ENCODE results near the gene BEST2. TPM values are rescaled to one million over a fixed set of nuclear protein-coding genes. Genes with fewer than 3 reads are reported as not detected.
A peak's percentile ranks its signal among the peaks of the same experiment; 100 is the strongest.

BEST2 gene
- polyA plus RNA-seq, 3 donors from 2014 or later = not detected

DNA sequence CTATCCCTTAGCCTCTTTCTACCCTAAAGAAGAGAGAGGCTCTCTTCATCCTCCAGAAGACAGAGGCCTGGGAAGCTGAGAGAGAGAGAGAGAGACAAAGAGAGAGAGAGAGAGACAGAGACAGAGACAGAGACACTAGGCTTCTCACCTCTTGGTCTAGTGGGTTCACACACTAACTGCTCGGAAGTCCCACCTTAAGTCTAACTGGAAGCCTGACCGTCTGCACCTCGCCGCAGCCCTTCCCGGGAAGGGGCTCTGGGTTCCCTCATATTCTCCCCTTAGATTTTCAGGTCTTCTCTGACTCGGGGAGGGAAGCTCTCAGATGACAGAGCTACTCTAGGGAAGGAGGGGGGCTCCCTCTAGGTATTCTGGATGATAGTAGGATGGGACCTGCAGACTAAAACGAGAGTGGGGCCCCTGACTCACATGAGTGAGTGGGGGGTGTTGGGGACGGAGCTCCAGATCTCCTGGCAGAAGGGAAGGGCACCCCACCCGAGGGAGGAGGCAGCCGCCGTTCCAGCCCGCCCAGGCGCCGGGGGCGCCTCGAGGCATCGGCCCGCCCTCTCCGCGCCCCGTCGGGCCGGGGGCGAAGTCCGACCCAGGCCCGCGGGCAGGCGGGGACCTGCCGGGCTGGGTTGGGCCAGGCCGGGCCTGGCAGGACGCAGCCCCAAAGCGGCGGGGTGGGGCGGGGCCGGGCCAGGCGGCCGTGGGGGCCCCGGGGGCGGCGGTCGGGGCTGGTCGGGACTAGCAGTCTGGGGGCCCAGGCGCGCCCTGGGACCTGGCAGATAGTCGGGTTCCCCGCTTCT lies 37.7 kb downstream of the BEST2 start:
- no peaks in the 10 kb centered on the region for H3K36me3 Mint-ChIP-seq
- H3K9me3 Mint-ChIP-seq = no peaks in the 10 kb centered on the region
- H3K4me3 Mint-ChIP-seq = peak overlapping the region; percentile 83 to 96 (median 95)
- H3K27ac Mint-ChIP-seq = peak overlapping the region; percentile 95 to 100 (median 99)
- DNase-seq = peak; percentile 44 to 49 (median 47)
- peaks cover 26 to 33% of the 10 kb centered on the region in 2 donors for H3K4me1 Mint-ChIP-seq
- peaks cover 35 to 48% (median 36%) of the 10 kb centered on the region in 3 donors for H3K27me3 Mint-ChIP-seq (ENCODE audit: low read depth in 3 of 3)

- Mint-ChIP-seq H3K27me3 (ENCODE audit: low read depth in 3 of 3) (peaks cover 35 to 48% (median 38%) of the 10 kb centered on the region in 3 donors), H3K27ac (peak overlapping the region; percentile 94 to 100 (median 99)), H3K4me1 (peaks cover 33 to 40% of the 10 kb centered on the region in 2 donors), H3K4me3 (peak overlapping the region; percentile 93 to 96 (median 95)), H3K9me3 (no peaks in the 10 kb centered on the region), H3K36me3 (no peaks in the 10 kb centered on the region)
- peak; percentile 97 to 98 (median 97) for DNase-seq
Observed at GRCh38 chr19:12789904-12790619, 38.5 kb downstream of the BEST2 start.

GRCh38 chr19:12790628-12791344 lies 39.2 kb downstream of the BEST2 start:
- Mint-ChIP-seq H3K36me3 (no peaks in the 10 kb centered on the region), H3K27ac (peak overlapping the region; percentile 94 to 100 (median 99)), H3K27me3 (ENCODE audit: low read depth in 3 of 3) (peaks cover 35 to 48% (median 38%) of the 10 kb centered on the region in 3 donors), H3K9me3 (no peaks in the 10 kb centered on the region), H3K4me1 (peaks cover 34 to 42% of the 10 kb centered on the region in 2 donors), H3K4me3 (peak overlapping the region; percentile 93 to 96 (median 95))
- DNase-seq = no peak

DNA sequence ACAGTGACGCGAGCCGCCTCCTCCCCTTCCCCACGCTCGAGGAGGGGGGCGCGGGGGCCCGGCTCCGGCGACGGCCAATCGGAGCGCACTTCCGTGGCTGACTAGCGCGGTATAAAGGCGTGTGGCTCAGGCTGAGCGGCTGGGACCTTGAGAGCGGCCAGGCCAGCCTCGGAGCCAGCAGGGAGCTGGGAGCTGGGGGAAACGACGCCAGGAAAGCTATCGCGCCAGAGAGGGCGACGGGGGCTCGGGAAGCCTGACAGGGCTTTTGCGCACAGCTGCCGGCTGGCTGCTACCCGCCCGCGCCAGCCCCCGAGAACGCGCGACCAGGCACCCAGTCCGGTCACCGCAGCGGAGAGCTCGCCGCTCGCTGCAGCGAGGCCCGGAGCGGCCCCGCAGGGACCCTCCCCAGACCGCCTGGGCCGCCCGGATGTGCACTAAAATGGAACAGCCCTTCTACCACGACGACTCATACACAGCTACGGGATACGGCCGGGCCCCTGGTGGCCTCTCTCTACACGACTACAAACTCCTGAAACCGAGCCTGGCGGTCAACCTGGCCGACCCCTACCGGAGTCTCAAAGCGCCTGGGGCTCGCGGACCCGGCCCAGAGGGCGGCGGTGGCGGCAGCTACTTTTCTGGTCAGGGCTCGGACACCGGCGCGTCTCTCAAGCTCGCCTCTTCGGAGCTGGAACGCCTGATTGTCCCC lies 39.9 kb downstream of the BEST2 start, which contains the start of gene JUNB:
JUNB (plus strand) TSS at position 142 of the 706 bp plus-strand sequence; CDS start at position 428, 286 bp downstream.
- H3K27me3 Mint-ChIP-seq (ENCODE audit: low read depth in 3 of 3) = peaks cover 35 to 51% (median 40%) of the 10 kb centered on the region in 3 donors
- H3K27ac Mint-ChIP-seq = peak within 1 kb of the TSS; percentile 94 to 100 (median 99)
- no peaks in the 10 kb centered on the region for H3K9me3 Mint-ChIP-seq
- peaks cover 40 to 49% of the 10 kb centered on the region in 2 donors for H3K4me1 Mint-ChIP-seq
- H3K4me3 Mint-ChIP-seq = peak within 1 kb of the TSS; percentile 93 to 96 (median 95)
- no peaks in the 10 kb centered on the region for H3K36me3 Mint-ChIP-seq
- DNase-seq = peak; percentile 98

DNA sequence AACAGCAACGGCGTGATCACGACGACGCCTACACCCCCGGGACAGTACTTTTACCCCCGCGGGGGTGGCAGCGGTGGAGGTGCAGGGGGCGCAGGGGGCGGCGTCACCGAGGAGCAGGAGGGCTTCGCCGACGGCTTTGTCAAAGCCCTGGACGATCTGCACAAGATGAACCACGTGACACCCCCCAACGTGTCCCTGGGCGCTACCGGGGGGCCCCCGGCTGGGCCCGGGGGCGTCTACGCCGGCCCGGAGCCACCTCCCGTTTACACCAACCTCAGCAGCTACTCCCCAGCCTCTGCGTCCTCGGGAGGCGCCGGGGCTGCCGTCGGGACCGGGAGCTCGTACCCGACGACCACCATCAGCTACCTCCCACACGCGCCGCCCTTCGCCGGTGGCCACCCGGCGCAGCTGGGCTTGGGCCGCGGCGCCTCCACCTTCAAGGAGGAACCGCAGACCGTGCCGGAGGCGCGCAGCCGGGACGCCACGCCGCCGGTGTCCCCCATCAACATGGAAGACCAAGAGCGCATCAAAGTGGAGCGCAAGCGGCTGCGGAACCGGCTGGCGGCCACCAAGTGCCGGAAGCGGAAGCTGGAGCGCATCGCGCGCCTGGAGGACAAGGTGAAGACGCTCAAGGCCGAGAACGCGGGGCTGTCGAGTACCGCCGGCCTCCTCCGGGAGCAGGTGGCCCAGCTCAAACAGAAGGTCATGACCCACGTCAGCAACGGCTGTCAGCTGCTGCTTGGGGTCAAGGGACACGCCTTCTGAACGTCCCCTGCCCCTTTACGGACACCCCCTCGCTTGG lies 40.7 kb downstream of the BEST2 start:
- Mint-ChIP-seq H3K4me3 (peak overlapping the region; percentile 93 to 96 (median 95)), H3K9me3 (no peaks in the 10 kb centered on the region), H3K36me3 (no peaks in the 10 kb centered on the region), H3K27me3 (ENCODE audit: low read depth in 3 of 3) (peaks cover 35 to 52% (median 42%) of the 10 kb centered on the region in 3 donors), H3K27ac (peak overlapping the region; percentile 93 to 100 (median 99)), H3K4me1 (peaks cover 39 to 51% of the 10 kb centered on the region in 2 donors)
- peak; percentile 76 to 82 (median 81) for DNase-seq

- Mint-ChIP-seq H3K4me1 (peaks cover 39 to 51% of the 10 kb centered on the region in 2 donors), H3K27me3 (ENCODE audit: low read depth in 3 of 3) (peaks cover 35 to 52% (median 42%) of the 10 kb centered on the region in 3 donors), H3K36me3 (no peaks in the 10 kb centered on the region), H3K9me3 (no peaks in the 10 kb centered on the region), H3K27ac (peak overlapping the region; percentile 93 to 100 (median 99)), H3K4me3 (peak overlapping the region; percentile 93 to 96 (median 95))
- DNase-seq = no peak
Observed at GRCh38 chr19:12792853-12793289, 41.3 kb downstream of the BEST2 start.

- peaks cover 35 to 51% (median 42%) of the 10 kb centered on the region in 3 donors for H3K27me3 Mint-ChIP-seq (ENCODE audit: low read depth in 3 of 3)
- H3K4me3 Mint-ChIP-seq = peak overlapping the region; percentile 93 to 96 (median 95)
- peak overlapping the region; percentile 93 to 100 (median 99) for H3K27ac Mint-ChIP-seq
- H3K4me1 Mint-ChIP-seq = peaks cover 37 to 45% of the 10 kb centered on the region in 2 donors
- no peaks in the 10 kb centered on the region for H3K9me3 Mint-ChIP-seq
- H3K36me3 Mint-ChIP-seq = no peaks in the 10 kb centered on the region
- DNase-seq = peak; percentile 97 to 99 (median 98)
Observed at GRCh38 chr19:12793290-12794195, 42.0 kb downstream of the BEST2 start.

GRCh38 chr19:12794196-12794941 lies 42.8 kb downstream of the BEST2 start:
- Mint-ChIP-seq H3K36me3 (no peaks in the 10 kb centered on the region), H3K4me1 (peaks cover 29 to 37% of the 10 kb centered on the region in 2 donors), H3K4me3 (peak overlapping the region; percentile 73 to 82 (median 80)), H3K27ac (peak overlapping the region; percentile 92 to 99 (median 98)), H3K27me3 (ENCODE audit: low read depth in 3 of 3) (peaks cover 33 to 46% (median 42%) of the 10 kb centered on the region in 3 donors), H3K9me3 (no peaks in the 10 kb centered on the region)
- no peak for DNase-seq

DNA sequence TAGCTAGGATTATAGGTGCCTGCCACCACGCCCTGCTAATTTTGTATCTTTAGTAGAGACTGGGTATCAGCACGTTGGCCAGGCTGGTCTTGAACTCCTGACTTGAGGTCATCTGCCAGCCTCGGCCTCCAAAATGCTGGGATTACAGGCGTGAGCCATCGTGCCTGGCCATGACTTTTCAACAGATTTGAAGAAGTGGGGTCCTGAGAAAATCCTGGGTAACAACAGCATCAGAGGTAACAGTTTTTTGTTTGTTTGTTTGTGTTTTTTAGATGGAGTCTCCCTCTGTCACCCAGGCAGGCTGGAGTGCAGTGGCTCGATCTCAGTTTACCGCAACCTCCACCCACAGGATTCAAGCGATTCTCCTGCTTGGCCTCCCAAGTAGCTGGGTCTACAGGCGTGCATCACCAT lies 43.4 kb downstream of the BEST2 start:
- no peak for DNase-seq
- no peaks in the 10 kb centered on the region for H3K9me3 Mint-ChIP-seq
- peaks cover 33 to 44% (median 42%) of the 10 kb centered on the region in 3 donors for H3K27me3 Mint-ChIP-seq (ENCODE audit: low read depth in 3 of 3)
- no peaks in the 10 kb centered on the region for H3K36me3 Mint-ChIP-seq
- H3K4me1 Mint-ChIP-seq = peaks cover 29 to 36% of the 10 kb centered on the region in 2 donors
- H3K4me3 Mint-ChIP-seq = peak overlapping the region in 3 of 5 donors; percentile 73 to 82 (median 80)
- peak overlapping the region in 5 of 6 donors; percentile 97 to 99 (median 98) for H3K27ac Mint-ChIP-seq

GRCh38 chr19:12796146-12797071 lies 44.8 kb downstream of the BEST2 start:
- H3K27me3 Mint-ChIP-seq (ENCODE audit: low read depth in 3 of 3) = peaks cover 20 to 30% (median 29%) of the 10 kb centered on the region in 3 donors
- no peaks in the 10 kb centered on the region for H3K9me3 Mint-ChIP-seq
- peak overlapping the region; percentile 37 to 81 (median 71) for H3K4me3 Mint-ChIP-seq
- H3K4me1 Mint-ChIP-seq = peaks cover 27 to 33% of the 10 kb centered on the region in 2 donors
- peak; percentile 74 to 80 (median 78) for DNase-seq
- H3K36me3 Mint-ChIP-seq = no peaks in the 10 kb centered on the region
- peak overlapping the region; percentile 14 to 92 (median 88) for H3K27ac Mint-ChIP-seq

All from immature natural killer cell (primary cell).